ENCODE data around the gene ZBTB12.
A peak's percentile ranks its signal among the peaks of the same experiment; 100 is the strongest.

ZBTB12 gene

GRCh38 chr6:31862344-31863235 lies 39.3 kb downstream of the ZBTB12 start, which contains the start of gene NEU1 (continued):
- TF ChIP-seq ZNF704 (tag by site-specific recombination; IDR thresholded peaks at IDR 0.05) = no peak
- TF ChIP-seq PRDM4 (tag by site-specific recombination; IDR thresholded peaks at IDR 0.05) = peak; percentile 24; the same call in 1 of the 2 replicates
- TF ChIP-seq ZBTB21 (tag by site-specific recombination; IDR thresholded peaks at IDR 0.05) = no peak
- no peak for TF ChIP-seq KLF17 (tag by site-specific recombination; IDR thresholded peaks at IDR 0.05)
- TF ChIP-seq ZNF10 (tag by site-specific recombination; IDR thresholded peaks at IDR 0.05) = no peak
- 0 out of 2 replicates have a peak, but pooled peaks have one; percentile 23 for TF ChIP-seq ZBTB6 (tag by site-specific recombination; IDR thresholded peaks at IDR 0.05)
- no peak for TF ChIP-seq ZNF571 (tag by site-specific recombination; IDR thresholded peaks at IDR 0.05)
- TF ChIP-seq TSHZ1 (tag by site-specific recombination; IDR thresholded peaks at IDR 0.05; ENCODE audit: borderline replicate concordance) = no peak
- TF ChIP-seq ZNF701 (tag by site-specific recombination; IDR thresholded peaks at IDR 0.05) = no peak
- no peak for TF ChIP-seq ZNF155 (tag by site-specific recombination; IDR thresholded peaks at IDR 0.05)
- TF ChIP-seq ZNF184 (tag by site-specific recombination; IDR thresholded peaks at IDR 0.05) = no peak
- no peak for TF ChIP-seq ZNF514 (tag by site-specific recombination; IDR thresholded peaks at IDR 0.05)
- no peak for TF ChIP-seq AEBP2 (tag by site-specific recombination; IDR thresholded peaks at IDR 0.05; ENCODE audit: borderline replicate concordance)
- TF ChIP-seq ZBTB8A (tag by site-specific recombination; IDR thresholded peaks at IDR 0.05) = no peak
- TF ChIP-seq ZNF548 (tag by site-specific recombination; IDR thresholded peaks at IDR 0.05) = peak; percentile 75
- no peak for TF ChIP-seq ZNF488 (tag by site-specific recombination; IDR thresholded peaks at IDR 0.05)
- no peak for TF ChIP-seq GLI2 (tag by site-specific recombination; IDR thresholded peaks at IDR 0.05; ENCODE audit: borderline replicate concordance, low read depth)
- TF ChIP-seq ZFP3 (tag by site-specific recombination; IDR thresholded peaks at IDR 0.05; ENCODE audit: low read depth) = no peak
- TF ChIP-seq ZNF518A (tag by site-specific recombination; conservative IDR thresholded peaks at IDR 0.05; ENCODE audit: low read depth) = no peak
- TF ChIP-seq ZNF19 (tag by site-specific recombination; IDR thresholded peaks at IDR 0.05; ENCODE audit: low read depth) = no peak
- TF ChIP-seq GFI1B (tag by site-specific recombination; IDR thresholded peaks at IDR 0.05) = no peak
